ENCODE results near the gene SLC6A19.

The SLC6A19 gene

GRCh38 chr5:1174122-1174936 lies 27.1 kb upstream of the SLC6A19 start:
- no peaks in the 10 kb centered on the region for H3K36me3 ChIP-seq (ENCODE audit: control insufficient read depth in 2 of 2, insufficient read depth in 2 of 2, low read length in 2 of 2)
- no peaks in the 10 kb centered on the region for H3K4me1 ChIP-seq (ENCODE audit: control insufficient read depth, insufficient read depth, low read length)
- no peak overlapping the region for H3K4me3 ChIP-seq (ENCODE audit: low read length in 2 of 2)
- H3K9ac ChIP-seq (ENCODE audit: low read length in 2 of 2): no peak overlapping the region
- H3K27me3 ChIP-seq (ENCODE audit: control insufficient read depth in 1 of 2, insufficient read depth in 2 of 2, low read length in 2 of 2): peaks cover 0 to 4% of the 10 kb centered on the region in 2 donors
- H3K27ac ChIP-seq (ENCODE audit: low read length): no peak overlapping the region
- no peaks in the 10 kb centered on the region for H3K9me3 ChIP-seq (ENCODE audit: control insufficient read depth in 2 of 2, low read length in 2 of 2)

- no peaks in the 10 kb centered on the region for H3K4me1 ChIP-seq (ENCODE audit: control insufficient read depth, insufficient read depth, low read length)
- H3K4me3 ChIP-seq (ENCODE audit: low read length in 2 of 2): no peak overlapping the region
- H3K36me3 ChIP-seq (ENCODE audit: control insufficient read depth in 2 of 2, insufficient read depth in 2 of 2, low read length in 2 of 2): no peaks in the 10 kb centered on the region
- no peaks in the 10 kb centered on the region for H3K27me3 ChIP-seq (ENCODE audit: control insufficient read depth in 1 of 2, insufficient read depth in 2 of 2, low read length in 2 of 2)
- no peak overlapping the region for H3K9ac ChIP-seq (ENCODE audit: low read length in 2 of 2)
- no peaks in the 10 kb centered on the region for H3K9me3 ChIP-seq (ENCODE audit: control insufficient read depth in 2 of 2, low read length in 2 of 2)
- no peak overlapping the region for H3K27ac ChIP-seq (ENCODE audit: low read length)
Observed at GRCh38 chr5:1175015-1175414, 26.4 kb upstream of the SLC6A19 start.

- Histone ChIP-seq H3K27me3 (ENCODE audit: control insufficient read depth in 1 of 2, insufficient read depth in 2 of 2, low read length in 2 of 2) (no peaks in the 10 kb centered on the region), H3K27ac (ENCODE audit: low read length) (no peak overlapping the region), H3K9ac (ENCODE audit: low read length in 2 of 2) (no peak overlapping the region), H3K4me3 (ENCODE audit: low read length in 2 of 2) (no peak overlapping the region), H3K36me3 (ENCODE audit: control insufficient read depth in 2 of 2, insufficient read depth in 2 of 2, low read length in 2 of 2) (no peaks in the 10 kb centered on the region), H3K4me1 (ENCODE audit: control insufficient read depth, insufficient read depth, low read length) (no peaks in the 10 kb centered on the region), H3K9me3 (ENCODE audit: control insufficient read depth in 2 of 2, low read length in 2 of 2) (no peaks in the 10 kb centered on the region)
Observed at GRCh38 chr5:1175801-1176472, 25.5 kb upstream of the SLC6A19 start.

GRCh38 chr5:1176473-1177391 lies 24.7 kb upstream of the SLC6A19 start:
- Histone ChIP-seq H3K9me3 (ENCODE audit: control insufficient read depth in 2 of 2, low read length in 2 of 2) (no peaks in the 10 kb centered on the region), H3K27me3 (ENCODE audit: control insufficient read depth in 1 of 2, insufficient read depth in 2 of 2, low read length in 2 of 2) (no peaks in the 10 kb centered on the region), H3K4me1 (ENCODE audit: control insufficient read depth, insufficient read depth, low read length) (no peaks in the 10 kb centered on the region), H3K27ac (ENCODE audit: low read length) (no peak overlapping the region), H3K4me3 (ENCODE audit: low read length in 2 of 2) (no peak overlapping the region), H3K36me3 (ENCODE audit: control insufficient read depth in 2 of 2, insufficient read depth in 2 of 2, low read length in 2 of 2) (no peaks in the 10 kb centered on the region), H3K9ac (ENCODE audit: low read length in 2 of 2) (no peak overlapping the region)

- no peak overlapping the region for H3K4me3 ChIP-seq (ENCODE audit: low read length in 2 of 2)
- H3K36me3 ChIP-seq (ENCODE audit: control insufficient read depth in 2 of 2, insufficient read depth in 2 of 2, low read length in 2 of 2): no peaks in the 10 kb centered on the region
- H3K27me3 ChIP-seq (ENCODE audit: control insufficient read depth in 1 of 2, insufficient read depth in 2 of 2, low read length in 2 of 2): no peaks in the 10 kb centered on the region
- no peak overlapping the region for H3K9ac ChIP-seq (ENCODE audit: low read length in 2 of 2)
- no peaks in the 10 kb centered on the region for H3K4me1 ChIP-seq (ENCODE audit: control insufficient read depth, insufficient read depth, low read length)
- no peaks in the 10 kb centered on the region for H3K9me3 ChIP-seq (ENCODE audit: control insufficient read depth in 2 of 2, low read length in 2 of 2)
- no peak overlapping the region for H3K27ac ChIP-seq (ENCODE audit: low read length)
Observed at GRCh38 chr5:1177826-1178528, 23.4 kb upstream of the SLC6A19 start.

- H3K9me3 ChIP-seq (ENCODE audit: control insufficient read depth in 2 of 2, low read length in 2 of 2): no peaks in the 10 kb centered on the region
- H3K4me3 ChIP-seq (ENCODE audit: low read length in 2 of 2): no peak overlapping the region
- no peaks in the 10 kb centered on the region for H3K36me3 ChIP-seq (ENCODE audit: control insufficient read depth in 2 of 2, insufficient read depth in 2 of 2, low read length in 2 of 2)
- H3K9ac ChIP-seq (ENCODE audit: low read length in 2 of 2): no peak overlapping the region
- H3K4me1 ChIP-seq (ENCODE audit: control insufficient read depth, insufficient read depth, low read length): no peaks in the 10 kb centered on the region
- H3K27ac ChIP-seq (ENCODE audit: low read length): no peak overlapping the region
- no peaks in the 10 kb centered on the region for H3K27me3 ChIP-seq (ENCODE audit: control insufficient read depth in 1 of 2, insufficient read depth in 2 of 2, low read length in 2 of 2)
Observed at GRCh38 chr5:1178529-1179382, 22.6 kb upstream of the SLC6A19 start.

- no peaks in the 10 kb centered on the region for H3K9me3 ChIP-seq (ENCODE audit: control insufficient read depth in 2 of 2, low read length in 2 of 2)
- no peaks in the 10 kb centered on the region for H3K36me3 ChIP-seq (ENCODE audit: control insufficient read depth in 2 of 2, insufficient read depth in 2 of 2, low read length in 2 of 2)
- no peak overlapping the region for H3K4me3 ChIP-seq (ENCODE audit: low read length in 2 of 2)
- no peaks in the 10 kb centered on the region for H3K4me1 ChIP-seq (ENCODE audit: control insufficient read depth, insufficient read depth, low read length)
- H3K27ac ChIP-seq (ENCODE audit: low read length): no peak overlapping the region
- no peak overlapping the region for H3K9ac ChIP-seq (ENCODE audit: low read length in 2 of 2)
- no peaks in the 10 kb centered on the region for H3K27me3 ChIP-seq (ENCODE audit: control insufficient read depth in 1 of 2, insufficient read depth in 2 of 2, low read length in 2 of 2)
Observed at GRCh38 chr5:1179383-1179715, 22.0 kb upstream of the SLC6A19 start.

GRCh38 chr5:1180096-1180495 lies 21.3 kb upstream of the SLC6A19 start:
- H3K9ac ChIP-seq (ENCODE audit: low read length in 2 of 2): no peak overlapping the region
- no peaks in the 10 kb centered on the region for H3K9me3 ChIP-seq (ENCODE audit: control insufficient read depth in 2 of 2, low read length in 2 of 2)
- H3K27ac ChIP-seq (ENCODE audit: low read length): no peak overlapping the region
- no peak overlapping the region for H3K4me3 ChIP-seq (ENCODE audit: low read length in 2 of 2)
- H3K27me3 ChIP-seq (ENCODE audit: control insufficient read depth in 1 of 2, insufficient read depth in 2 of 2, low read length in 2 of 2): no peaks in the 10 kb centered on the region
- no peaks in the 10 kb centered on the region for H3K4me1 ChIP-seq (ENCODE audit: control insufficient read depth, insufficient read depth, low read length)
- no peaks in the 10 kb centered on the region for H3K36me3 ChIP-seq (ENCODE audit: control insufficient read depth in 2 of 2, insufficient read depth in 2 of 2, low read length in 2 of 2)

- Histone ChIP-seq H3K27me3 (ENCODE audit: control insufficient read depth in 1 of 2, insufficient read depth in 2 of 2, low read length in 2 of 2) (no peaks in the 10 kb centered on the region), H3K27ac (ENCODE audit: low read length) (no peak overlapping the region)
Observed at GRCh38 chr5:1180841-1181271, 20.5 kb upstream of the SLC6A19 start.

More at GRCh38 chr5:1180841-1181271, 20.5 kb upstream of the SLC6A19 start:
- Histone ChIP-seq H3K36me3 (ENCODE audit: control insufficient read depth in 2 of 2, insufficient read depth in 2 of 2, low read length in 2 of 2) (no peaks in the 10 kb centered on the region), H3K9me3 (ENCODE audit: control insufficient read depth in 2 of 2, low read length in 2 of 2) (no peaks in the 10 kb centered on the region), H3K4me1 (ENCODE audit: control insufficient read depth, insufficient read depth, low read length) (no peaks in the 10 kb centered on the region), H3K9ac (ENCODE audit: low read length in 2 of 2) (no peak overlapping the region), H3K4me3 (ENCODE audit: low read length in 2 of 2) (no peak overlapping the region)
